CD4-positive, alpha-beta T cell (primary cell): ENCODE measurements around the gene CLEC16A. TPM values are rescaled to one million over a fixed set of nuclear protein-coding genes. Genes with fewer than 3 reads are reported as not detected.

Source experiments
- ATAC-seq: fragments of 200-7000 bp; cut with Tn5 transposase; one replicate; pipeline ENCODE4 v1.10.0; 2022; ENCODE audit warnings: mild to moderate bottlenecking; ENCODE audit not compliant: poor library complexity
- CTCF ChIA-PET: fragments of 350-600 bp; sonication (Branson Sonifier 250); formaldehyde crosslinking; loops from one replicate; lab custom pipeline; 2021; ENCODE audit warnings: antibody characterized with exemption, inconsistent platforms; lab: Charles Lee
- POLR2A ChIA-PET: fragments of 350-600 bp; sonication (Branson Sonifier 250); formaldehyde crosslinking; loops from one replicate; lab custom pipeline; 2021; ENCODE audit warnings: antibody characterized with exemption, inconsistent platforms; lab: Charles Lee
- DNase-seq, 14 experiments: peaks; one replicate each; pipeline ENCODE4 v3.0.0-alpha.2; 2013 to 2020; ENCODE audit warnings: mixed read lengths in 2 of 14
- H3K27ac ChIP-seq, 2 donors: one replicate each; pipeline versions ENCODE4 v1.5.1 to v1.7.0; 2013; ENCODE audit warnings: low read length in 2 of 2, low read depth in 1 of 2, mild to moderate bottlenecking in 1 of 2
- H3K27me3 ChIP-seq, 2 experiments: 1 replicate in 1 of 2; 2 replicates in 1 of 2; pipeline versions ENCODE4 v1.6.1 to v1.7.0; 2013; ENCODE audit warnings: low read length in 2 of 2, control low read depth in 1 of 2, mild to moderate bottlenecking in 1 of 2, moderate library complexity in 1 of 2; ENCODE audit not compliant: insufficient read depth in 2 of 2, control insufficient read depth in 1 of 2
- H3K36me3 ChIP-seq: one replicate; pipeline ENCODE4 v1.6.1; 2013; ENCODE audit warnings: low read length, control low read depth; ENCODE audit not compliant: insufficient read depth
- H3K4me1 ChIP-seq: one replicate; pipeline ENCODE4 v1.6.1; 2013; ENCODE audit warnings: low read length, control low read depth; ENCODE audit not compliant: insufficient read depth
- H3K4me3 ChIP-seq: one replicate; pipeline ENCODE4 v1.5.1; 2013; ENCODE audit warnings: mild to moderate bottlenecking, low read length, moderate library complexity
- H3K9me3 ChIP-seq, 2 experiments: 1 replicate in 1 of 2; 2 replicates in 1 of 2; pipeline versions ENCODE4 v1.6.1 to v1.7.0; 2013; ENCODE audit warnings: low read length in 2 of 2, mild to moderate bottlenecking in 2 of 2, control low read depth in 1 of 2, moderate library complexity in 1 of 2; ENCODE audit not compliant: control insufficient read depth in 1 of 2, insufficient read depth in 1 of 2
- H3K27ac Mint-ChIP-seq: one replicate; pipeline ENCODE4 v1.8.0; 2020; ENCODE audit warnings: mixed read lengths
- H3K27me3 Mint-ChIP-seq: one replicate; pipeline ENCODE4 v1.8.0; 2021; ENCODE audit warnings: mixed read lengths
- H3K36me3 Mint-ChIP-seq: one replicate; pipeline ENCODE4 v1.8.0; 2021; ENCODE audit warnings: low read depth, mixed read lengths
- H3K4me1 Mint-ChIP-seq: one replicate; pipeline ENCODE4 v1.8.0; 2021; ENCODE audit warnings: low read depth, mixed read lengths
- H3K4me3 Mint-ChIP-seq: one replicate; pipeline ENCODE4 v1.8.0; 2020; ENCODE audit warnings: mild to moderate bottlenecking, mixed read lengths
- H3K9me3 Mint-ChIP-seq: one replicate; pipeline ENCODE4 v1.8.0; 2020; ENCODE audit warnings: mixed read lengths
- intact Hi-C, 2 experiments: fragments of 100-400 bp; cut with DNase I in 1 of 2; cut with micrococcal nuclease in 1 of 2; formaldehyde crosslinking; loops; one replicate each; pipeline versions ENCODE4 v1.15.1 to v1.9.0; 2023 to 2025; cut with DNase I, micrococcal nuclease
- total RNA-seq, 174 experiments: library from RNA in 2 of 174; stranded (reverse) in 2 of 174; gene quantifications; one replicate each; pipeline ENCODE4 v1.2.3 and lab custom pipeline; 2021 to 2026
- TF ChIP-seq, protein P1 (sequence below): fragments of 200-600 bp; IDR thresholded peaks from one replicate; pipeline ENCODE4 v1.8.0; 2022; ENCODE audit warnings: antibody characterized with exemption, mild to moderate bottlenecking

Gene CLEC16A
- total RNA-seq, 2 experiments from 2014 or later, result 21.7 to 22.7 TPM

DNA sequence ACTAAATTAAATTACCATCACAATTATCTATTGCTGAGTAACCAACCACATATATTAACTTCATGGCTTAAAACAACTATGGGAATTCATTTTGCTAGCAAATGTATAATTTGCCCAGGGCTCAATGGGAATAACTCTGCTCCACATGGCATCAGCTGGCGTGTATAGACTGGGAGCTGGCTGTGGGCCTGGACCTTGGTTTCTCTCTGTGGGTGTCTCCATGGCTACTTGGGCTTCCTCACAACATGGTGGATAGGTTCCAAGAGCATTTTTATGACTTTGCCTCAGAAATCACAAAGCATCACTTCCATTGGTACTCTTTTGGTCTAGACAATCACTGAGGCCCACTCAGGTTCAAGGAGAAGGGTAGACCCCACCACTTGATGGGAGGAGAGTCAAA lies 166.8 kb downstream of the CLEC16A start:
- Mint-ChIP-seq H3K9me3 (no peaks in the 10 kb centered on the region), H3K27me3 (no peaks in the 10 kb centered on the region), H3K4me3 (no peak overlapping the region), H3K4me1 (peaks cover 30% of the 10 kb centered on the region), H3K36me3 (no peaks in the 10 kb centered on the region), H3K27ac (no peak overlapping the region)
- CTCF ChIA-PET, result no interaction called here
- Histone ChIP-seq H3K4me3 (no peak overlapping the region), H3K9me3 (peaks cover 7% of the 10 kb centered on the region in 2 experiments), H3K4me1 (peaks cover 30% of the 10 kb centered on the region), H3K27ac (no peak overlapping the region), H3K27me3 (no peaks in the 10 kb centered on the region), H3K36me3 (peaks cover 2% of the 10 kb centered on the region)
- TF ChIP-seq, protein P1, sequence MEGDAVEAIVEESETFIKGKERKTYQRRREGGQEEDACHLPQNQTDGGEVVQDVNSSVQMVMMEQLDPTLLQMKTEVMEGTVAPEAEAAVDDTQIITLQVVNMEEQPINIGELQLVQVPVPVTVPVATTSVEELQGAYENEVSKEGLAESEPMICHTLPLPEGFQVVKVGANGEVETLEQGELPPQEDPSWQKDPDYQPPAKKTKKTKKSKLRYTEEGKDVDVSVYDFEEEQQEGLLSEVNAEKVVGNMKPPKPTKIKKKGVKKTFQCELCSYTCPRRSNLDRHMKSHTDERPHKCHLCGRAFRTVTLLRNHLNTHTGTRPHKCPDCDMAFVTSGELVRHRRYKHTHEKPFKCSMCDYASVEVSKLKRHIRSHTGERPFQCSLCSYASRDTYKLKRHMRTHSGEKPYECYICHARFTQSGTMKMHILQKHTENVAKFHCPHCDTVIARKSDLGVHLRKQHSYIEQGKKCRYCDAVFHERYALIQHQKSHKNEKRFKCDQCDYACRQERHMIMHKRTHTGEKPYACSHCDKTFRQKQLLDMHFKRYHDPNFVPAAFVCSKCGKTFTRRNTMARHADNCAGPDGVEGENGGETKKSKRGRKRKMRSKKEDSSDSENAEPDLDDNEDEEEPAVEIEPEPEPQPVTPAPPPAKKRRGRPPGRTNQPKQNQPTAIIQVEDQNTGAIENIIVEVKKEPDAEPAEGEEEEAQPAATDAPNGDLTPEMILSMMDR, result no peak
- no peak for ATAC-seq
- DNase-seq, result no peak
- POLR2A ChIA-PET, result no interaction called here
- intact Hi-C loops, result loop anchor here in 1 of 2 experiments (10.0 kb wide), 1 partner anchor 144 kb away; the partner anchor contains the start of gene SOCS1

DNA sequence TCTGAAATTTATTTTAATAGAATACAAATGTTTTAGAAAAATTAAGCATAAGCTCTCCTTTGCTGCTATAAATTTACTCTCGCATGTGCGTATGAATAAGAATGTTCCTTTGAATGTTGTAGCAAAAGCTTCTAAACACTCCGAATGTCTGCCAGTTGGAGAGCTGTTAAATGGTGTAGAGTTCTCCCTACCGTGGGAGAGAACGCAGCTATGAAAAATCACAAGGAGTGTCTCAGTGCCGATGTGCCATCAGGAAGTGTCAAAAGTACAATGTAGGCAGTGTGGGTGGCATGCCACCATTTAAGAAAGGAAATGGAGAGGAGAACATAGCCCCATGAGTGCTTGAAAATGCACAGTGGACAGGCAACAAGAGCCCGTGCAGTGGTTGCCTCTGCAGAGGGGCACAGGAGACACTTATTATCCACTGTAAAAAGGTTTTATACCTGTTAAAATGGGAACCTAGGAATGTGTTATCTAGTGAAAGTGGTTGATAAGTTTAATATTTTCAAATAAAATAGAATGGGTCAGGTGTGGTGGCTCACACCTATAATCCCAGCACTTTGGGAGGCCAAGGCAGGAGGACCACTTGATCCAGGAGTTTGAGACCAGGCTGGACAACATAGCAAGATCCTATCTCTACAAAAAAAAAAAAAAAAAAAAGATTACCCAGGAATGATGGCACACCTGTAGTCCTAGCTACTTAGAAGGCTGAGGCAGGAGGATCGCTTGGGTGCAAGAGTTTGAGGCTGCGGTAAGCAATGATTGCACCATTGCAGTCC lies 167.7 kb downstream of the CLEC16A start:
- Histone ChIP-seq H3K27ac (no peak overlapping the region), H3K27me3 (no peaks in the 10 kb centered on the region), H3K4me1 (peaks cover 30% of the 10 kb centered on the region), H3K4me3 (no peak overlapping the region), H3K36me3 (peaks cover 2% of the 10 kb centered on the region), H3K9me3 (peaks cover 7% of the 10 kb centered on the region in 2 experiments)
- ChIA-PET CTCF (no interaction called here), POLR2A (no interaction called here)
- no peak overlapping the region for H3K4me3 Mint-ChIP-seq
- TF ChIP-seq, protein P1, result no peak
- no peak overlapping the region for H3K27ac Mint-ChIP-seq
- ATAC-seq (no peak), DNase-seq (no peak)
- no peaks in the 10 kb centered on the region for H3K36me3 Mint-ChIP-seq
- no peaks in the 10 kb centered on the region for H3K27me3 Mint-ChIP-seq
- intact Hi-C loops, result loop anchor here in 1 of 2 experiments (10.0 kb wide), 1 partner anchor 143 kb away; the partner anchor contains the start of gene SOCS1
- H3K4me1 Mint-ChIP-seq, result peaks cover 30% of the 10 kb centered on the region
- no peaks in the 10 kb centered on the region for H3K9me3 Mint-ChIP-seq

DNA sequence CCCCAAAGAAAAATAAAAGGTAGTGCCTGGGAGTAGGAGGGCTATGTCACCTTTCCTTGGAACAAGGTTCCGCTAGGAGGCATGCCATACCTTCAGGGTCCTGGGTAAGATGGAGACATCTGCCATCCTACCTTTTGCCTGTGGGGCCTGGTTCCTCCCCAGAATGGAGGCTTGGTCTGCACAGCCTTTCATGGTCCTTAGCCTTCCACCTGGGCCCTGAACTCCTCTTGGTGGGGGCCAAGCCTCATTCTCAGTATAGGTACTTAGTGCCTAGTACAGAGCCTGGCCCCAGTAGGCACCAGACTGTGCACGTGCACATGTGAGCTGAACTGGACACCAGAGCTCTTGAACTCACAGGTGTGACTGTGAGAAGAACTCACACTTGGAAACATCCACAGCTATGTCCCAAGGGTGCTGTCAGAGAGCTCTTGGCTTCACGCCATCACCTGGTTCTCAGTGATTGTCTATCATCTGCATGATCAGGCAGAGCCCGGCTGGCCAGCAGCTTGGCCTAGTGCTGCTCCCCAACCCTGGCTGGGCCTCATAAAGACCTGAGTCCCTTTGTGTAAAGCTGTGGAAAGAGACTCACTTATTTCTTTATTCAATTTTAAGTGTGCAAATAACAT lies 168.5 kb downstream of the CLEC16A start:
- CTCF ChIA-PET, result no interaction called here
- Histone ChIP-seq H3K36me3 (peaks cover 2% of the 10 kb centered on the region), H3K27ac (no peak overlapping the region), H3K4me3 (no peak overlapping the region), H3K27me3 (no peaks in the 10 kb centered on the region), H3K4me1 (peaks cover 30% of the 10 kb centered on the region), H3K9me3 (peaks cover 7% of the 10 kb centered on the region in 2 experiments)
- Mint-ChIP-seq H3K27me3 (no peaks in the 10 kb centered on the region), H3K36me3 (no peaks in the 10 kb centered on the region), H3K9me3 (no peaks in the 10 kb centered on the region), H3K27ac (no peak overlapping the region), H3K4me3 (peak overlapping the region; percentile 38), H3K4me1 (peaks cover 30% of the 10 kb centered on the region)
- no peak for DNase-seq
- no peak for ATAC-seq
- POLR2A ChIA-PET, result interaction anchor here (1.2 kb wide), 1 partner anchor 8 kb away, joined by 3 read pairs; no protein-coding TSS in a partner anchor
- TF ChIP-seq, protein P1, result no peak
- intact Hi-C loops, result loop anchor here in 1 of 2 experiments (10.0 kb wide), 1 partner anchor 142 kb away; the partner anchor contains the start of gene SOCS1
